HL-60 (cell line): ENCODE results near the gene TSEN2.

Source experiments
- DNase-seq, 2 experiments: peaks; one replicate each; pipeline ENCODE4 v3.0.0-alpha.2; 2010 to 2020; ENCODE audit warnings: low read depth in 1 of 2, low spot score in 1 of 2
- H3K27ac ChIP-seq: fragments of 250-450 bp; sonication (Bioruptor Pico); replicated peaks from 2 replicates; pipeline ENCODE4 v1.5.1; 2020; ENCODE audit warnings: mild to moderate bottlenecking, moderate library complexity
- H3K27me3 ChIP-seq: fragments of 250-450 bp; sonication (Bioruptor Pico); 2 replicates; pipeline ENCODE4 v1.5.1; 2021; ENCODE audit warnings: mild to moderate bottlenecking, moderate library complexity; ENCODE audit not compliant: insufficient read depth, poor library complexity, severe bottlenecking
- H3K4me3 ChIP-seq: replicated peaks from 2 replicates; pipeline ENCODE4 v1.5.1; 2011; ENCODE audit warnings: mild to moderate bottlenecking, control low read depth, low read length; ENCODE audit not compliant: insufficient read depth
- CTCF ChIP-seq: IDR thresholded peaks from one replicate; pipeline ENCODE4 v1.5.1; 2011; ENCODE audit warnings: low read length, control low read depth, inconsistent platforms; ENCODE audit not compliant: insufficient read depth
- GABPA ChIP-seq: IDR thresholded peaks from 2 replicates; pipeline ENCODE4 v1.6.1; 2012; ENCODE audit warnings: low read depth
- POLR2AphosphoS5 ChIP-seq: IDR thresholded peaks from 2 replicates; pipeline ENCODE4 v1.6.1; 2012; ENCODE audit warnings: low read depth
- REST ChIP-seq: IDR thresholded peaks from 2 replicates; pipeline ENCODE4 v1.6.1; 2012; ENCODE audit warnings: low read depth; ENCODE audit not compliant: insufficient replicate concordance
- SPI1 ChIP-seq: IDR thresholded peaks from 2 replicates; pipeline ENCODE4 v1.6.1; 2012; ENCODE audit warnings: low read depth, mild to moderate bottlenecking, borderline replicate concordance

TSEN2 gene

GRCh38 chr3:12579905-12580304 is 95.6 kb downstream of the TSEN2 start:
- no peak for TF ChIP-seq POLR2AphosphoS5
- no peak for TF ChIP-seq GABPA
- TF ChIP-seq SPI1: no peak
- no peak for TF ChIP-seq REST
- TF ChIP-seq CTCF: no peak
- no peak for DNase-seq
- H3K27ac ChIP-seq: no peak overlapping the region
- H3K4me3 ChIP-seq: no peak overlapping the region
- no peaks in the 10 kb centered on the region for H3K27me3 ChIP-seq

GRCh38 chr3:12582730-12583129 is 98.5 kb downstream of the TSEN2 start:
- H3K27me3 ChIP-seq: no peaks in the 10 kb centered on the region
- DNase-seq: no peak
- no peak overlapping the region for H3K27ac ChIP-seq
- TF ChIP-seq GABPA (no peak), POLR2AphosphoS5 (no peak), SPI1 (no peak), REST (no peak), CTCF (no peak)
- no peak overlapping the region for H3K4me3 ChIP-seq
